ENCODE measurements around the gene FCRL5.

DNA sequence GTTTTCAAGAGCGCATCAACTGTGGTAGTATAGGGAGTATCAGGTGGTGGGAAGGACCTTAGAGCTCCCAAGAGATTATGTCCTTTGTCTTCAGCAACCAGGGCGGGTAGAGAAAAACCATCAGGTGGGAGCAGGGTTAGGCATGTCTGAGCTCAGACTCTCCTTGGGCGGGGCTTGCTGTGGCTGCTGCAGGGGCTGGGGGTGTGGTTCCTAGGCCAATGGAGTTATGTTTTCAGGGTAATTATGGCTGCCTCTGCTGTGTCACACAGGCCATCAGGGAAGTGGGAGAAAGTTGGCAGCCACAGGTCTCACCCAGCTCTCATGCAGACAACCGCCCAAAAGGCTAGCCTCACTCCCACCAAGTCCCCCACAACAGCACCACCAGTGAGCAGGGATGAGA, 74.9 kb downstream of the FCRL5 start:
- TF ChIP-seq, protein P1, sequence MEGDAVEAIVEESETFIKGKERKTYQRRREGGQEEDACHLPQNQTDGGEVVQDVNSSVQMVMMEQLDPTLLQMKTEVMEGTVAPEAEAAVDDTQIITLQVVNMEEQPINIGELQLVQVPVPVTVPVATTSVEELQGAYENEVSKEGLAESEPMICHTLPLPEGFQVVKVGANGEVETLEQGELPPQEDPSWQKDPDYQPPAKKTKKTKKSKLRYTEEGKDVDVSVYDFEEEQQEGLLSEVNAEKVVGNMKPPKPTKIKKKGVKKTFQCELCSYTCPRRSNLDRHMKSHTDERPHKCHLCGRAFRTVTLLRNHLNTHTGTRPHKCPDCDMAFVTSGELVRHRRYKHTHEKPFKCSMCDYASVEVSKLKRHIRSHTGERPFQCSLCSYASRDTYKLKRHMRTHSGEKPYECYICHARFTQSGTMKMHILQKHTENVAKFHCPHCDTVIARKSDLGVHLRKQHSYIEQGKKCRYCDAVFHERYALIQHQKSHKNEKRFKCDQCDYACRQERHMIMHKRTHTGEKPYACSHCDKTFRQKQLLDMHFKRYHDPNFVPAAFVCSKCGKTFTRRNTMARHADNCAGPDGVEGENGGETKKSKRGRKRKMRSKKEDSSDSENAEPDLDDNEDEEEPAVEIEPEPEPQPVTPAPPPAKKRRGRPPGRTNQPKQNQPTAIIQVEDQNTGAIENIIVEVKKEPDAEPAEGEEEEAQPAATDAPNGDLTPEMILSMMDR (IDR thresholded peaks at IDR 0.05; ENCODE audit: borderline replicate concordance, extremely low read depth, low read length, poor library complexity, severe bottlenecking) = no peak
- TF ChIP-seq EZH2 (IDR thresholded peaks at IDR 0.05; ENCODE audit: borderline replicate concordance, low read depth, low read length, severe bottlenecking) = no peak

Measured in DND-41 (cell line).